Stimulated activated CD8-positive, alpha-beta memory T cell treated with anti-CD3 and anti-CD28 coated beads, Interleukin-7, amount 100 ng/mL, for 48 hours (primary cell): ENCODE measurements around the gene FHDC1.

Source experiments
- DNase-seq, 2 donors: peaks; one replicate each; pipeline ENCODE4 v3.0.0-alpha.2; 2020; ENCODE audit warnings: low read depth in 1 of 2; ENCODE audit errors: extremely low read depth in 1 of 2

Gene FHDC1

GRCh38 chr4:153001626-153002025, 65.5 kb downstream of the FHDC1 start:
- no peak for DNase-seq

GRCh38 chr4:153002110-153002509, 66.0 kb downstream of the FHDC1 start:
- no peak for DNase-seq

GRCh38 chr4:153004081-153004850, 68.1 kb downstream of the FHDC1 start:
- DNase-seq: no peak

GRCh38 chr4:153005899-153006381, 69.8 kb downstream of the FHDC1 start:
- DNase-seq: no peak

DNA sequence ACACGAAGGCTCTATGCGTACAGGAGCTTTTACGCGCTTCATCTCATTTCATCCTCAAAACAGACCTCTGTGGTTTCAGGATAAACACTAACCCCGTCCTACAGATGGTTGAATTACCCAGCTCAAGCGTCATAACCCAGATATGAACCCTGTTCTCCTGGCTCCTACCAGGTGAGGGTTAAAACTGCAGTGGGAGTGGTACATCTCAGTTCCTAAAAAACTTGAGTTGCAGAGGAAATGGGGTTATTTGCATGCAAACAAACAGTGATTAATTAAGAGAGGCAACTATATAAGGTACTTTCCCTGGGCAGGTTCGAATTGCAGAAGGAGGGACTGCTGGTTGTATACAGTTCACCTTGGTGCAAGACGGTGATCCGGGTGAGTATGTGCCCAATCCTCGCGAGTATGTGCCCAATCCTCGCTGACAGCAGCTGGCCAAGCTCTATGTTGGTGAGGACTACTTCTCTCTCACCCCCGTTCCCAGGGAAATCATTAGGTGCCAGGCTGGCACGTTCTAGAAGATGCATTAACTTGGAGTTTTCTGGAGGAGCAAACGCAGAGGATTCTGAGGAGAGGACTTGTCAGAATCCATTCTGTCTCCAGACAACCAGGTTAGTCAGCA, 72.6 kb downstream of the FHDC1 start:
- no peak for DNase-seq

DNA sequence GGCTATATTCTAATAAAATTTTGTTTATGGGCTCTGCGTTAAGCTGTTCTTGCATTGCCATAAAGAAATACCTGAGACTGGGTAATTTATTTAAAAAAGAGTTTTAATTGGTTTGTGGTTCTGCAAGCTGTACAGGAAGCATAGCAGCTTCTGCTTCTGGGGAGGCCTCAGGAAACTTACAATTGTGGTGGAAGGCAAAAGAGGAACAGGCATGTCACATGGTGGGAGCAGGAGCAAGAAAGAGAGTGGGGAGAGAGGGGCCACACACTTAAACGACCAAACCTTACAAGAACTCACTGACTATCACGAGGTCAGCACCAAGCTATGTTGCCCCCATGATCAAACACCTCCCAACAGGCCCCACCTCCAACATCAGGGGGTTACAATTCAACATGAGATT, 74.0 kb downstream of the FHDC1 start:
- DNase-seq: no peak

DNA sequence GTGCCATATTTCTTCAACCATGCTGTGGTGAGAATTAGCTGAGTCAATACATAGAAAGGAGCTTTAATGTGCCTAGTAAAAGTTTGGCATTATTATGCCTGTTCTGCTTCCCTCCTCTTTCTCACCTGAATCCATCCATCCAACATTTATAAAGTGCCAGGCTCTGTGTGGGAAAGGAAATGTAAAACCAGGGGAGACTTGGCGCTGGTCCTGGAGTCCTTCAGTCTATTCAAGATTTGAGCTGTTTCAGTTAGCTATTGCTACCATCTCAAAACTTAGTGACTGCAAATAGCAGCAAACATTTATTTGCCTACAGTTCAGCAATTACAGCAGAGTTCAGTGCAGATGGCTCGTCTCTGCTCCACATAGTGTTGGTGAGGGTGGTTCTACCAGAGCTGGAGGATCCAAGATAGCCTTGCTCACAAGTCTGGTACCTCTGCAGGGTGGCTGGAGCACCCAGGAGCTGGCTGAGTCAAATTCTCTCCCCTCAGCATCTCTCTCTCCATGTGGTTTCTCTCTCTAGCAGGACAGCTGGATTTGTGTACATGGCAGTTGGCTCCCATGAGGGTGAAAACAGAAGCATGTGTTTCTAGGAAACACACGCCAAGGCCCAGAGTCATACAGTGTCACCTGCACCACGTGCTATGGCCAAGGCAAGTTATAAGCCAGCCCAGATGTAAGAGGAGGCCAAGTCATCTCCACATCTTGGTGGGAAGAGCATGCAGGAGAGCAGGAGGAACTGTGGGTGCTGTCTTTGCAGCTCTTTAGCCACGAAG, 77.3 kb downstream of the FHDC1 start:
- no peak for DNase-seq

DNA sequence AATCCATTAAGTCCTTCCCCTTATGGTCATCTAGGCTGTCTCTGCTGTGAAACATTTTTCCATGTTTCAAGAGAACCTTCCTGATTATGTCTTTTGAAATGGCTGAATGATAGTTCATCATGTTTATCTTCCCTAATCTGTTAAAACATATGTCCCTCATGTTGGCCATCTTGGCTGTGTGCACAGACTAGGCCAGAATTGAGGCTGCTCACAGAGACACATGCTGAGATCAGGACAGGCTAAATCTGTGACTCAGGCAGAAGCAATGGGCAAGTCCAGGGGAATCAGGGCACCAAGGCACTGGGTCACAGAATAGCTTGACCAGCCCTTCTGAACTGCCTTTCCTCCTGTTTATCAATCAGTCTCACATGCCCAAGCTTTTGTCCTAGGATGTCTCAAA, 78.3 kb downstream of the FHDC1 start:
- DNase-seq: no peak

- no peak for DNase-seq
These were observed 80.5 kb downstream of the FHDC1 start for GRCh38 chr4:153016592-153016991.

DNA sequence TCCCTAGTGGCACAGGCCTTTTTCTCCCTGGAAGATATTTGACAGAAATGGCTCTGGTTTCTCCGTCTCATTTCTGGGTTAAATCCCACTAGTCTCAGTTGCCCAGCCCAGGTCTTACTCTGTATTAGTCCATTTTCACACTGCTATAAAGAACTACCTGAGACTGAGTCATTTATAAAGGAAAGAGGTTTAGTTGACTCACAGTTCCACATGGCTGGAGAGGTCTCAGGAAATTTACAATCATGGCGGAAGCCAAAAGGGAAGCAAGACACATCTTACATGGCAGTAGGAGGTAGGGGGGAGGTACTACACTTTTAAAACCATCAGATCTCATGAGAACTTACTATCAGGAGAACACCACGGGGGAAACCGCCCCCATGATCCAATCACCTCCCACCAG, 81.9 kb downstream of the FHDC1 start:
- DNase-seq: no peak

- no peak for DNase-seq
These were observed 82.6 kb downstream of the FHDC1 start for GRCh38 chr4:153018684-153019083.

- DNase-seq: no peak
These were observed 83.8 kb downstream of the FHDC1 start for GRCh38 chr4:153019906-153020305.

- DNase-seq: no peak
These were observed 84.3 kb downstream of the FHDC1 start for GRCh38 chr4:153020457-153020856.

- no peak for DNase-seq
These were observed 85.2 kb downstream of the FHDC1 start for GRCh38 chr4:153021276-153021675.

GRCh38 chr4:153022241-153022715, 86.2 kb downstream of the FHDC1 start:
- DNase-seq: no peak

DNA sequence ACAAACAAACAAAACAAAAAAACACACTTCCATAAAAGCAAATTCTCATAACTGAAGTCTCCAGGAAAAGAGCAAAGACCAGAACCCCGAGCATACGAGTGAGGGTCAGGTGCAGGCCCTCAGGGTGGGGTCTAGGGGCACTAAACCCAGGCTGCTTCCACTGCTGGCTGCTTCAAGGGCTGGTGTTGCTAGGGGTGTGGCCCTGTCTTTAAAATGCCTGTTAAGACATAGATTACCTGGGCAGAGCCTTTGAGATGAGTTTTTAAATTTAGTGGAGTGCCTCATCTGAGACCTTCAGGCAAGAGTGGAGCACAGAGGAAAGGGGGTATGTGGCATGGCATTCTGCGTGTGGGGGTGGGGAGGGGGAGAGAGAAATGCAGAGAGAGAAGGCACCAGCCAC, 87.0 kb downstream of the FHDC1 start:
- DNase-seq: no peak

DNA sequence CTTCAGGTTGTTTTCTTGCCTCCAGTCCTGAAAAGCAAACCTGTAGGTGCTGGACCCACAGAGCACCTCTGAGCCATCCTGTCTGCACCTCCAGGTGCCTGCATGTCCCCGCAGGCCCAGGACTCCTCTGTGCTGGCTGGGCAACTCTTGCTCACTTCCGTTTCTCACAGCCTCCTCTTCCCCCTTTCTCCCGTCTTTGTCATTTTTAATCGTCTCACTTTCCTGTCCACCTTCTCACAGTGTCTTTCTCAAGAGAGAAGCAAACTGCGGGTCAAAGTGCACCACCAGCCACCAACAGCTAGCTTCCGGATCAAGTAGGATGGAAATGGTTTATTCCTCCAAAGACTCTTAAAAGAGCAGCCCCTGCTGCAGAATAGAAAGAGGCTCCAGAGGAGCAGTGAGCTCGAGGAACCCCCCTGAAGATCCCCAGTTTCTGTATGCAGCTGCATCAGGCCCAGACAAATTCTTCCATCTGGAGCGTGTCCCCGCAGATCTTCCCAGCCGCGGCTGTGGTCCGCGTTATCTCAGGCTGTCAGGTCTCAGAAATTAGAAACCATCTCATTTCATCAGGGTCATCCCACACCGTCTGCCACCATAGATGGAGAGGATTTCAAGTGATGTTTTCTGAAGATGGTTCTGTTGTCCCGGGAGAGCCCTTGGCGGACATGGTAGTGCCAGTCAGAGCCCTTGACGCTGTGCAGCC, 87.7 kb downstream of the FHDC1 start:
- DNase-seq: no peak

DNA sequence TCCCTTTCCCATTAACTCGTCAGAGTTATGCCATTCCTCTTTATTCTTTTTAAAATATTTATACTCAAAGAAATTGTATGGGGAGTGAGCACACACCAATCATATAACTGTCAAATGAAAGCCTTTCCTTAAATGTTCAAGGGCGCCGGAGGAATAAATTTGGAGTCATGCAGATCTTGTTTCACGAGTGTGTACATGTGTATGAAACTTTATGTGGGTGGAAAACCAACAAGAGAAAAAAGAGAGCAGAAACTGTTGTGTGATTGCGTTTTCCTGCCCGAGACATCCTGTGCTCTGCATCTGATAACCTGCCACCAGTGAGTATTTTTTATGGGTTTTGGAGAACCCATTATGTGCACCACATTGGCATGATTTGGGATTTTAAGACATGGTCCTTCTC, 88.3 kb downstream of the FHDC1 start:
- no peak for DNase-seq

DNA sequence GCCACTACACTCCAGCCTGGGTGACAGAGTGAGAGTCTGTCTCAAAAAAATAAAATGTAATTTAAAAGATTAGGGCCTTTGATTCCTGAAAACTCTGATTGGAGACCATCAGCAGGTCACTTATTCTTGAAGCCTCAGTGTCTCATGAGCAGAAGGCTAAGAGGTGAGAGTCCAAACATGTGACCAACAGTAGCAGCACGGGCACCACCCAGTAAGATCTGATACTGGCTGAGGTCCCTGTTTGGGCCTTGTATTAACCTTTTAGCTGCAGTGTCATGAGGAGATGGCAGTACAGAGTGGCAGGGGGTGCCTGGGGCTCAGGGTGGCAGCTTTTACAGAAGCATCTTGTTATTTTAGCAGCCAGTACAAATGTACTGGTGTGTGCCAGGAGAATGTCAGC, 89.3 kb downstream of the FHDC1 start:
- DNase-seq: no peak

- DNase-seq: no peak
These were observed 90.6 kb downstream of the FHDC1 start for GRCh38 chr4:153026591-153027346.
